BLaER1 (cell line): Measurements from ENCODE around the gene TRIM65.

ENCODE experiments used
- H3K27ac ChIP-seq: shearing (Covaris generic); formaldehyde crosslinking; 2 replicates; pipeline ENCODE4 v1.8.1; 2022
- H3K27me3 ChIP-seq: shearing (Covaris generic); formaldehyde crosslinking; 2 replicates; pipeline ENCODE4 v1.8.1; 2022
- H3K36me3 ChIP-seq: shearing (Covaris generic); formaldehyde crosslinking; 2 replicates; pipeline ENCODE4 v1.8.1; 2022
- H3K4me1 ChIP-seq: shearing (Covaris generic); formaldehyde crosslinking; 2 replicates; pipeline ENCODE4 v1.8.1; 2022
- H3K4me2 ChIP-seq: shearing (Covaris generic); formaldehyde crosslinking; 2 replicates; pipeline ENCODE4 v1.8.1; 2022
- H3K4me3 ChIP-seq: shearing (Covaris generic); formaldehyde crosslinking; 2 replicates; pipeline ENCODE4 v1.8.1; 2022
- H3K9ac ChIP-seq: shearing (Covaris generic); formaldehyde crosslinking; 2 replicates; pipeline ENCODE4 v1.8.1; 2022
- H3K9me3 ChIP-seq: shearing (Covaris generic); formaldehyde crosslinking; 2 replicates; pipeline ENCODE4 v1.8.1; 2022
- H4K20me1 ChIP-seq: shearing (Covaris generic); formaldehyde crosslinking; 2 replicates; pipeline ENCODE4 v1.8.1; 2022
- Cebpa-rat ChIP-seq: shearing (Covaris generic); IDR thresholded peaks from 2 replicates; pipeline ENCODE4 v1.8.1; 2022

TRIM65 gene

GRCh38 chr17:75839942-75840798 is 56.6 kb downstream of the TRIM65 start:
- no peaks in the 10 kb centered on the region for H4K20me1 ChIP-seq
- no peaks in the 10 kb centered on the region for H3K9me3 ChIP-seq
- no peak for TF ChIP-seq Cebpa-rat
- no peak overlapping the region for H3K4me3 ChIP-seq
- peaks cover 53% of the 10 kb centered on the region for H3K36me3 ChIP-seq
- peaks cover 72% of the 10 kb centered on the region for H3K4me1 ChIP-seq
- no peak overlapping the region for H3K27ac ChIP-seq
- no peak overlapping the region for H3K9ac ChIP-seq
- H3K27me3 ChIP-seq: no peaks in the 10 kb centered on the region
- H3K4me2 ChIP-seq: no peak overlapping the region
